K562 (cell line): ENCODE measurements around the gene VWDE. TPM values are rescaled to one million over a fixed set of nuclear protein-coding genes. Genes with fewer than 3 reads are reported as not detected.

Source experiments
- ATAC-seq: fragments of 200-7000 bp; cut with Tn5 transposase; 3 replicates; pipeline ENCODE4 v1.9.1; 2020; ENCODE audit warnings: moderate library complexity
- BruUV-seq: library from RNA; stranded (reverse); fragments of 400-500 nt; replicated peaks from 2 replicates; lab custom pipeline; 2021; lab: Mats Ljungman, UMichigan
- CTCF ChIA-PET: fragments of 300-600 bp; formaldehyde crosslinking; extraction: SDS; loops from one replicate; lab custom pipeline; 2021; ENCODE audit warnings: low intra/inter-chr PET ratio; lab: Yijun Ruan, JAX
- POLR2A ChIA-PET: fragments of 300-600, 350-650 bp; sonication (Branson Sonifier 250); formaldehyde crosslinking; extraction: SDS; loops from one replicate; lab custom pipeline; 2021; ENCODE audit warnings: antibody characterized with exemption, inconsistent platforms; lab: Yijun Ruan, JAX
- DNase-seq, 4 experiments: peaks; one replicate each; pipeline versions ENCODE4 v3.0.0 to v3.0.0-alpha.2; 2011 to 2018; ENCODE audit warnings: low spot score in 3 of 4, mixed read lengths in 3 of 4; ENCODE audit errors: extremely low read depth in 1 of 4
- FAIRE-seq: peaks from 2 replicates; lab custom pipeline; 2011; peaks lifted over from hg19 to GRCh38; lab: Jason Lieb, UNC
- H2AFZ ChIP-seq: 2 replicates; pipeline ENCODE4 v1.6.0; 2011; ENCODE audit warnings: low read depth, low read length, control low read depth, inconsistent platforms
- H3K27ac ChIP-seq: fragments of 200-600 bp; 3 replicates; pipeline ENCODE4 v1.8.0; 2011; ENCODE audit warnings: low read depth, mild to moderate bottlenecking, control low read depth, inconsistent platforms, low read length, moderate library complexity, mixed read lengths; ENCODE audit errors: extremely low read depth
- H3K27me3 ChIP-seq, 2 experiments: fragments of 300-600 bp in 1 of 2; 2 replicates in 1 of 2; 3 replicates in 1 of 2; pipeline versions ENCODE4 v1.6.0 to v1.8.0; 2011; ENCODE audit warnings: inconsistent platforms in 2 of 2, low read length in 2 of 2, mild to moderate bottlenecking in 1 of 2, mixed read lengths in 1 of 2, moderate library complexity in 1 of 2; ENCODE audit not compliant: control insufficient read depth in 2 of 2, insufficient read depth in 2 of 2
- H3K36me3 ChIP-seq: fragments of 300-600 bp; 3 replicates; pipeline ENCODE4 v1.8.0; 2011; ENCODE audit warnings: mild to moderate bottlenecking, low read length, inconsistent platforms; ENCODE audit not compliant: control insufficient read depth, insufficient read depth
- H3K4me1 ChIP-seq, 2 experiments: fragments of 200-600 bp in 1 of 2; replicated peaks in 1 of 2; 2 replicates in 1 of 2; 3 replicates in 1 of 2; pipeline versions ENCODE4 v1.5.1 to v1.8.0; 2011; ENCODE audit warnings: inconsistent platforms in 2 of 2, low read length in 2 of 2, mild to moderate bottlenecking in 1 of 2, mixed read lengths in 1 of 2, moderate library complexity in 1 of 2; ENCODE audit not compliant: control insufficient read depth in 2 of 2, insufficient read depth in 2 of 2
- H3K4me2 ChIP-seq: 2 replicates; pipeline ENCODE4 v1.6.1; 2011; ENCODE audit warnings: low read length, control low read depth, inconsistent platforms, mixed read lengths; ENCODE audit not compliant: insufficient read depth
- H3K4me3 ChIP-seq: fragments of 200-600 bp; sonication (generic), shearing (Covaris generic); 2 replicates; pipeline ENCODE4 v1.5.1; 2016; ENCODE audit warnings: control low read depth, inconsistent platforms
- H3K79me2 ChIP-seq: fragments of 200-600 bp; 3 replicates; pipeline ENCODE4 v1.8.0; 2011; ENCODE audit warnings: low read length, inconsistent platforms; ENCODE audit not compliant: control insufficient read depth, insufficient read depth
- H3K9ac ChIP-seq, 2 experiments: 2 replicates each; pipeline versions ENCODE4 v1.6.0 to v1.6.1; 2011; ENCODE audit warnings: low read depth in 2 of 2, low read length in 2 of 2, control low read depth in 1 of 2, inconsistent platforms in 1 of 2, mild to moderate bottlenecking in 1 of 2, mixed read lengths in 1 of 2; ENCODE audit not compliant: insufficient read depth in 1 of 2
- H3K9me1 ChIP-seq: one replicate; pipeline ENCODE4 v1.6.0; 2011; ENCODE audit warnings: inconsistent platforms, mild to moderate bottlenecking, low read length, moderate library complexity; ENCODE audit not compliant: control insufficient read depth, insufficient read depth
- H3K9me3 ChIP-seq: replicated peaks from 2 replicates; pipeline ENCODE4 v1.5.1; 2011; ENCODE audit warnings: low read depth, low read length, inconsistent platforms; ENCODE audit not compliant: control insufficient read depth, insufficient read depth
- H4K20me1 ChIP-seq: replicated peaks from 2 replicates; pipeline ENCODE4 v1.6.1; 2011; ENCODE audit warnings: low read length, inconsistent platforms, mixed read lengths; ENCODE audit not compliant: control insufficient read depth, insufficient read depth
- C11orf30 ChIP-seq: fragments of 450-650 bp; IDR thresholded peaks from 2 replicates; pipeline ENCODE4 v1.6.1; 2016; ENCODE audit warnings: low read depth, mild to moderate bottlenecking
- HIVEP1 ChIP-seq: fragments of 250-450 bp; sonication (Bioruptor Pico); IDR thresholded peaks from 2 replicates; pipeline ENCODE4 v1.4.0; 2020; ENCODE audit warnings: mild to moderate bottlenecking
- MTA1 ChIP-seq: fragments of 450-650 bp; IDR thresholded peaks from 2 replicates; pipeline ENCODE4 v1.6.1; 2017; ENCODE audit warnings: borderline replicate concordance
- PHB2 ChIP-seq: fragments of 450-650 bp; IDR thresholded peaks from 2 replicates; pipeline ENCODE4 v1.6.1; 2017; ENCODE audit warnings: low read depth
- RERE ChIP-seq: sonication (generic); formaldehyde crosslinking; IDR thresholded peaks from 2 replicates; pipeline ENCODE4 v1.8.0; 2023; ENCODE audit warnings: missing genetic modification reagents, mild to moderate bottlenecking, borderline replicate concordance
- TCF7L2 ChIP-seq: fragments of 150-350 bp; IDR thresholded peaks from 2 replicates; pipeline ENCODE4 v1.6.1; 2016; ENCODE audit warnings: low read depth, mild to moderate bottlenecking, low read length, moderate library complexity
- THRB ChIP-seq: fragments of 450-650 bp; formaldehyde crosslinking; conservative IDR thresholded peaks from 2 replicates; pipeline ENCODE4 v1.4.0; 2022; ENCODE audit warnings: mild to moderate bottlenecking, missing genetic modification characterization
- ZNF311 ChIP-seq: fragments of 250-450 bp; sonication (Bioruptor Pico); IDR thresholded peaks from 2 replicates; pipeline ENCODE4 v1.4.0; 2020; ENCODE audit warnings: mild to moderate bottlenecking, moderate library complexity
- WGBS: fragments of 100-300 bp; shearing (Covaris generic); methylation state at CpG from one replicate; pipeline ENCODE4 v1.1.6; 2016; ENCODE audit warnings: low coverage, mixed read lengths; ENCODE audit not compliant: insufficient coverage; ENCODE audit errors: missing lambda C conversion rate; 5-methylcytosine and 5-hydroxymethylcytosine counted together
- in situ Hi-C: fragments of 300-500 bp; cut with MboI; formaldehyde crosslinking; loops from 4 replicates; pipeline ENCODE4 v1.15.0; 2018; ENCODE audit warnings: inconsistent platforms, mixed read lengths
- intact Hi-C: fragments of 100-400 bp; cut with micrococcal nuclease; formaldehyde crosslinking; loops from 2 replicates; pipeline ENCODE4 v1.14.2; 2022
- polyA plus RNA-seq, 8 experiments: library from polyadenylated mRNA; depleted of rRNA in 4 of 8; stranded (reverse) in 5 of 8; unstranded in 3 of 8; fragments of >200 nt; fragmentation: Nextera tagmentation in 2 of 8; fragmentation: Illumina TruSeq in 1 of 8; extraction: Ambion mirVana in 2 of 8; extraction: Trizol in 1 of 8; gene quantifications; 2 replicates each; pipeline versions ENCODE4 v1.2.1 to v1.2.3, GENCODE V29; 2011 to 2014; ENCODE audit warnings: inconsistent platforms in 1 of 8, missing spikeins in 1 of 8
- total RNA-seq, 7 experiments: library from RNA; depleted of rRNA in 6 of 7; stranded (reverse); fragments of >200 nt in 6 of 7; fragmentation: Illumina TruSeq in 2 of 7; extraction: Trizol in 2 of 7; gene quantifications; 2 replicates each; pipeline versions ENCODE4 v1.2.1 to v1.2.3, GENCODE V29; 2011 to 2021; ENCODE audit warnings: low replicate concordance in 1 of 7
- TF ChIP-seq, protein P1 (sequence below), 2 experiments: fragments of 450-650 bp in 1 of 2; IDR thresholded peaks; 2 replicates each; pipeline ENCODE4 v1.6.1; 2011 to 2017; ENCODE audit warnings: low read depth in 2 of 2, antibody characterized with exemption in 1 of 2, borderline replicate concordance in 1 of 2, low read length in 1 of 2, mild to moderate bottlenecking in 1 of 2, mixed read lengths in 1 of 2; ENCODE audit not compliant: control insufficient read depth in 1 of 2
- TF ChIP-seq, protein P2 (sequence below): fragments of 450-650 bp; IDR thresholded peaks from 2 replicates; pipeline ENCODE4 v1.6.1; 2014; ENCODE audit warnings: low read depth, mild to moderate bottlenecking, moderate library complexity, borderline replicate concordance

The VWDE gene
- total and polyA plus RNA-seq, 9 of the 15 experiments (the other 6 are each of a cell fraction or from before 2014, with no cell fraction given), result 40.6 to 162 (median 95.2) TPM

DNA sequence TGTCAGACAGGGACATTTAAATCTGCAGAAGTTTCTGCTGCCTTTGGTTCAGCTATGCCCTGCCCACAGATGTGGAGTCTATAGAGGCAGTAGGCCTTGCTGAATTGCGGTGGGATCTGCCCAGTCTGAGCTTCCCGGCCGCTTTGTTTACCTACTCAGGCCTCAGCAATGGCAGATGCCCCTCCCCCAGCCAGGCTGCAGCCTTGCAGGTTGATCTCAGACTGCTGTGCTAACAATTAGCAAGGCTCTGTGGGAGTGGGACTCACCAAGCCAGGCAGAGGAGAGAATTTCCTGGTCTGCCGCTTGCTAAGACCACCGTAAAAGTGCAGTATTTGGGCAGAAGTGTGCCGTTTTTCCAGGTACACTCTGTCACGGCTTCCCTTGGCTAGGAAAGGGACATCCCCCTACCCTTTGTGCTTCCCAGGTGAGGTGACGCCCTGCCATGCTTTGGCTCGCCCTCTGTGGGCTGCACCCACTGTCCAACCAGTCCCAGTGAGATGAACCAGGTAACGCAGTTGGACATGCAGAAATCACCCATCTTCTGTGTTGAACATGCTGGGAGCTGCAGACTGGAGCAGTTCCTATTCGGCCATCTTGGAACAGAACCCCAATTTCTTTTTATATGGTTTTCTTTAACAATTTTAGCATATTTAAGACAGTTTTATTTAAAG, 28.4 kb upstream of the VWDE start:
- Histone ChIP-seq H3K9me1 (no peaks in the 10 kb centered on the region), H3K27me3 (no peaks in the 10 kb centered on the region), H3K79me2 (no peaks in the 10 kb centered on the region), H3K4me1 (peaks cover 0 to 3% of the 10 kb centered on the region in 2 experiments; a peak in 2 of 5 replicates), H2AFZ (peak overlapping the region; percentile 72), H3K9ac (peak overlapping the region in 1 of 2 experiments; percentile 58; a peak in 1 of 4 replicates), H3K9me3 (no peaks in the 10 kb centered on the region), H3K4me3 (no peak overlapping the region), H3K27ac (no peak overlapping the region), H3K36me3 (no peaks in the 10 kb centered on the region), H4K20me1 (no peaks in the 10 kb centered on the region), H3K4me2 (no peak overlapping the region)
- ChIA-PET POLR2A (no interaction called here), CTCF (no interaction called here)
- intact Hi-C loops, result no loop called here
- no peak for FAIRE-seq
- no peak for ATAC-seq
- BruUV-seq, result no TSS peak
- in situ Hi-C loops, result no loop called here
- WGBS, result 51% methylated on average over 11 of the region's 11 CpGs
- no peak for DNase-seq
- no peak for TF ChIP-seq TCF7L2
- no peak for TF ChIP-seq HIVEP1 (CRISPR knock-in tag)
- no peak for TF ChIP-seq C11orf30
- TF ChIP-seq PHB2, result no peak
- no peak for TF ChIP-seq ZNF311 (CRISPR knock-in tag)
- TF ChIP-seq THRB, result no peak
- TF ChIP-seq, protein P1, sequence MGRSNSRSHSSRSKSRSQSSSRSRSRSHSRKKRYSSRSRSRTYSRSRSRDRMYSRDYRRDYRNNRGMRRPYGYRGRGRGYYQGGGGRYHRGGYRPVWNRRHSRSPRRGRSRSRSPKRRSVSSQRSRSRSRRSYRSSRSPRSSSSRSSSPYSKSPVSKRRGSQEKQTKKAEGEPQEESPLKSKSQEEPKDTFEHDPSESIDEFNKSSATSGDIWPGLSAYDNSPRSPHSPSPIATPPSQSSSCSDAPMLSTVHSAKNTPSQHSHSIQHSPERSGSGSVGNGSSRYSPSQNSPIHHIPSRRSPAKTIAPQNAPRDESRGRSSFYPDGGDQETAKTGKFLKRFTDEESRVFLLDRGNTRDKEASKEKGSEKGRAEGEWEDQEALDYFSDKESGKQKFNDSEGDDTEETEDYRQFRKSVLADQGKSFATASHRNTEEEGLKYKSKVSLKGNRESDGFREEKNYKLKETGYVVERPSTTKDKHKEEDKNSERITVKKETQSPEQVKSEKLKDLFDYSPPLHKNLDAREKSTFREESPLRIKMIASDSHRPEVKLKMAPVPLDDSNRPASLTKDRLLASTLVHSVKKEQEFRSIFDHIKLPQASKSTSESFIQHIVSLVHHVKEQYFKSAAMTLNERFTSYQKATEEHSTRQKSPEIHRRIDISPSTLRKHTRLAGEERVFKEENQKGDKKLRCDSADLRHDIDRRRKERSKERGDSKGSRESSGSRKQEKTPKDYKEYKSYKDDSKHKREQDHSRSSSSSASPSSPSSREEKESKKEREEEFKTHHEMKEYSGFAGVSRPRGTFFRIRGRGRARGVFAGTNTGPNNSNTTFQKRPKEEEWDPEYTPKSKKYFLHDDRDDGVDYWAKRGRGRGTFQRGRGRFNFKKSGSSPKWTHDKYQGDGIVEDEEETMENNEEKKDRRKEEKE (IDR thresholded peaks at IDR 0.05; ENCODE audit: borderline replicate concordance in 1 of 2, control insufficient read depth in 1 of 2, low read depth in 2 of 2, low read length in 1 of 2), result no peak
- TF ChIP-seq MTA1, result no peak
- TF ChIP-seq, protein P2, sequence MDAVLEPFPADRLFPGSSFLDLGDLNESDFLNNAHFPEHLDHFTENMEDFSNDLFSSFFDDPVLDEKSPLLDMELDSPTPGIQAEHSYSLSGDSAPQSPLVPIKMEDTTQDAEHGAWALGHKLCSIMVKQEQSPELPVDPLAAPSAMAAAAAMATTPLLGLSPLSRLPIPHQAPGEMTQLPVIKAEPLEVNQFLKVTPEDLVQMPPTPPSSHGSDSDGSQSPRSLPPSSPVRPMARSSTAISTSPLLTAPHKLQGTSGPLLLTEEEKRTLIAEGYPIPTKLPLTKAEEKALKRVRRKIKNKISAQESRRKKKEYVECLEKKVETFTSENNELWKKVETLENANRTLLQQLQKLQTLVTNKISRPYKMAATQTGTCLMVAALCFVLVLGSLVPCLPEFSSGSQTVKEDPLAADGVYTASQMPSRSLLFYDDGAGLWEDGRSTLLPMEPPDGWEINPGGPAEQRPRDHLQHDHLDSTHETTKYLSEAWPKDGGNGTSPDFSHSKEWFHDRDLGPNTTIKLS, result no peak
- TF ChIP-seq RERE (CRISPR knock-in tag), result no peak
